Breast epithelium (tissue), 4 donors: ENCODE data around the gene ARID4B. TPM values are rescaled to one million over a fixed set of nuclear protein-coding genes. Genes with fewer than 3 reads are reported as not detected.

Experiments
- DNase-seq, 2 donors: peaks; one replicate each; pipeline ENCODE4 v3.0.0-alpha.2; 2019; ENCODE audit warnings: low spot score in 2 of 2
- H3K27ac ChIP-seq, 2 donors: fragments of 200-600 bp; sonication (generic) in 1 of 2; one replicate each; pipeline ENCODE4 v1.5.1; 2016 to 2019; ENCODE audit warnings: mild to moderate bottlenecking in 1 of 2
- H3K27me3 ChIP-seq, 2 donors: fragments of 200-600 bp; sonication (generic) in 1 of 2; one replicate each; pipeline versions ENCODE4 v1.5.1 to v1.6.0; 2017 to 2019; ENCODE audit warnings: control low read depth in 1 of 2, mild to moderate bottlenecking in 1 of 2
- H3K36me3 ChIP-seq: fragments of 200-600 bp; one replicate; pipeline ENCODE4 v1.5.1; 2019
- H3K4me1 ChIP-seq, 2 donors: fragments of 200-600 bp; sonication (generic); one replicate each; pipeline ENCODE4 v1.5.1; 2016 to 2019; ENCODE audit warnings: control low read depth in 1 of 2
- H3K4me3 ChIP-seq, 3 donors: fragments of 200-600 bp; sonication (generic); 1 replicate in 2 of 3; 2 replicates in 1 of 3; pipeline ENCODE4 v1.5.1; 2016 to 2019; ENCODE audit warnings: mild to moderate bottlenecking in 3 of 3, moderate library complexity in 2 of 3
- H3K9me3 ChIP-seq, 2 donors: fragments of 200-600 bp; sonication (generic) in 1 of 2; one replicate each; pipeline ENCODE4 v1.5.1; 2016 to 2019; ENCODE audit warnings: control low read depth in 1 of 2
- POLR2A ChIP-seq: fragments of 450-650 bp; IDR thresholded peaks from one replicate; pipeline ENCODE4 v1.6.1; 2016; ENCODE audit warnings: antibody characterized with exemption, mild to moderate bottlenecking, moderate library complexity
- POLR2AphosphoS5 ChIP-seq, 3 donors: sonication (generic); formaldehyde crosslinking; IDR thresholded peaks; one replicate each; pipeline ENCODE4 v1.6.1; 2017; ENCODE audit warnings: antibody characterized with exemption in 3 of 3
- intact Hi-C: fragments of 100-400 bp; cut with DNase I; formaldehyde crosslinking; loops from one replicate; pipeline ENCODE4 v1.15.1; 2023; ENCODE audit warnings: low total_unique reads
- total RNA-seq, 3 donors: library from RNA; depleted of rRNA; stranded (reverse); fragments of >200 nt; gene quantifications; one replicate each; pipeline ENCODE4 v1.1.0, GENCODE V29; 2016
- TF ChIP-seq, protein P1 (sequence below), 3 donors: fragments of 450-650 bp; IDR thresholded peaks; one replicate each; pipeline ENCODE4 v1.5.1; 2016 to 2017; ENCODE audit warnings: antibody characterized with exemption in 3 of 3, mild to moderate bottlenecking in 3 of 3, moderate library complexity in 3 of 3

ARID4B gene
- total RNA-seq, 3 donors from 2014 or later: 34.4 to 91.6 (median 76.7) TPM

DNA sequence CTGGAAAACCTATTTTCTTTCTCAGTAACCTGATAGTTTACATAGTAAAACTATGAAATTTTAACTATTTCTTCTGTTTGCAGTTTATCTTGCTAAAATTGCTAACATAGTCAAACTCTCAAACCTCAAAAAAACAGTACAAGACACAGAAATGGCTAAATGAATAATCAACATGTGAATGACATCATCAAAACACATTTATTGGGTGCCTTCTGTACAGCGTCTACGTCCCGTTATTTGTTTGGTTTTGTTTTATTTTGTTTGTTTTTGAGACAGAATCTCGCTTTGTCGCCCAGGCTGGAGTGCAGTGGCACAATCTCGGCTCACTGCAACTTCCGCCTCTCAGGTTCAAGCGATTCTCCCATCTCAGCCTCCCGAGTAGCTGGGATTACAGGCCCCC lies 178.2 kb downstream of the ARID4B start:
- Histone ChIP-seq H3K4me3 (no peak overlapping the region), H3K9me3 (no peaks in the 10 kb centered on the region), H3K4me1 (no peaks in the 10 kb centered on the region), H3K27me3 (no peaks in the 10 kb centered on the region), H3K36me3 (peaks cover 4% of the 10 kb centered on the region), H3K27ac (no peak overlapping the region)
- TF ChIP-seq POLR2AphosphoS5 (IDR thresholded peaks at IDR 0.05) (no peak), POLR2A (no peak)
- TF ChIP-seq, protein P1, sequence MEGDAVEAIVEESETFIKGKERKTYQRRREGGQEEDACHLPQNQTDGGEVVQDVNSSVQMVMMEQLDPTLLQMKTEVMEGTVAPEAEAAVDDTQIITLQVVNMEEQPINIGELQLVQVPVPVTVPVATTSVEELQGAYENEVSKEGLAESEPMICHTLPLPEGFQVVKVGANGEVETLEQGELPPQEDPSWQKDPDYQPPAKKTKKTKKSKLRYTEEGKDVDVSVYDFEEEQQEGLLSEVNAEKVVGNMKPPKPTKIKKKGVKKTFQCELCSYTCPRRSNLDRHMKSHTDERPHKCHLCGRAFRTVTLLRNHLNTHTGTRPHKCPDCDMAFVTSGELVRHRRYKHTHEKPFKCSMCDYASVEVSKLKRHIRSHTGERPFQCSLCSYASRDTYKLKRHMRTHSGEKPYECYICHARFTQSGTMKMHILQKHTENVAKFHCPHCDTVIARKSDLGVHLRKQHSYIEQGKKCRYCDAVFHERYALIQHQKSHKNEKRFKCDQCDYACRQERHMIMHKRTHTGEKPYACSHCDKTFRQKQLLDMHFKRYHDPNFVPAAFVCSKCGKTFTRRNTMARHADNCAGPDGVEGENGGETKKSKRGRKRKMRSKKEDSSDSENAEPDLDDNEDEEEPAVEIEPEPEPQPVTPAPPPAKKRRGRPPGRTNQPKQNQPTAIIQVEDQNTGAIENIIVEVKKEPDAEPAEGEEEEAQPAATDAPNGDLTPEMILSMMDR (IDR thresholded peaks at IDR 0.05): no peak
- DNase-seq: no peak
- intact Hi-C loops: no loop called here

DNA sequence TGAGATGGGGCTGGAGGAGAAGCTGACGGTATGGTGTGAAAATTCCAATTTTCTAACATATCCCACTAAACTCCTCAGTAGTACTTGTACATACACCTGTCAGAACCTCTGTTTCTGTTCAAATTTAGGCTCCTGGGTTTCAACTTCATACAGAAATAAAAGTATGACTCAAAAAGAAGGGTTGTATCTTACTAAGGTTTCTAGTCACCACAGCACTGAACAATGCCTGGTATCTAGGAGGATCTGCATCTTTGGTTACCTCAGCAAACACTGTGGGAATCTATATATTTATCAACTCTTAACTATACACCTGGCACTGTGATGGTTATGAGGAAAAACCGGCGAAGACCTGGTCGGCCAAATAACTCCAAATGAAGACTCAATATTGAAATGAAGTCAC lies 180.7 kb downstream of the ARID4B start:
- TF ChIP-seq POLR2A: no peak
- TF ChIP-seq, protein P1 (IDR thresholded peaks at IDR 0.05): no peak
- intact Hi-C loops: no loop called here
- no peaks in the 10 kb centered on the region for H3K27me3 ChIP-seq
- no peak for DNase-seq
- H3K9me3 ChIP-seq: no peaks in the 10 kb centered on the region
- H3K36me3 ChIP-seq: peaks cover 4% of the 10 kb centered on the region
- no peak overlapping the region for H3K4me3 ChIP-seq
- H3K27ac ChIP-seq: no peak overlapping the region
- H3K4me1 ChIP-seq: no peaks in the 10 kb centered on the region

DNA sequence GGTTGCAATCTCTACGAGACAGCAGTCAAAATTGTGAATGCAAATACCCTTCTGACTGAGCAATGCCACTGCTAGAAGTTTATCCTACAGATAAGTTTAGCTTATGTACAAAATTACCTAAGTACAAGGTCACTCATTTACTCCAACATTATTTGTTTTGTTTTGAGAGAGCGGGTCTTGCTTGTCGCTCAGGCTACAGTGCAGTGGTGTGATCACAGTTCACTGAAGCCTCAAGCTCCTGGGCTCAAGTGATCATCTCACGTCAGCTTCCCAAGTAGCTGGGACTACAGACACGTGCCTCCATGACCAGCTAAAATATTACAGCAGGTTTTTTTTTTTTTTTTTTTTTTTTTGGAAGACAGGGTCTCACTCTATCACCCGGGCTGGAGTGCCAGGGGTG lies 182.3 kb downstream of the ARID4B start:
- TF ChIP-seq POLR2A: no peak
- TF ChIP-seq, protein P1 (IDR thresholded peaks at IDR 0.05): no peak
- TF ChIP-seq POLR2AphosphoS5 (IDR thresholded peaks at IDR 0.05): no peak
- H3K27me3 ChIP-seq: no peaks in the 10 kb centered on the region
- no peaks in the 10 kb centered on the region for H3K4me1 ChIP-seq
- H3K27ac ChIP-seq: no peak overlapping the region
- no peaks in the 10 kb centered on the region for H3K9me3 ChIP-seq
- H3K4me3 ChIP-seq: no peak overlapping the region
- H3K36me3 ChIP-seq: peaks cover 4% of the 10 kb centered on the region
- DNase-seq: no peak
- intact Hi-C loops: no loop called here

DNA sequence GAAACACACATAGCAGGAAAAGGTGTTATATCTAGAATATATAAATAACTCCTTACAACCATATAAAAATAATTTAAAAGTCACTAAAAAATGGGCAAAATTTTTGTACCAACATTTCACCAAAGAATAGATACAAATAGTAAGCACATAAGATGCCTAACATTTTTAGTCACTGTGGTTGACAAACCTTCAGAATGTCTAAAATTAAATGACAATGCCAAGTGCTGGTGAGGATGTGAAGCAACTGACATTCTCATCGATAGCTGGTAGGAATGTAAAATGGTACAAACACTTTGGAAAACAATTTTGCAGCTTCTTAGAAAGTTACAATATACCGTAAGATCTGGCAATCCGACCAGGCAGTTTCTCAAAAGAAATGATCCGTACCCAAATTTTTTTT lies 185.0 kb downstream of the ARID4B start:
- intact Hi-C loops: no loop called here
- peaks cover 4% of the 10 kb centered on the region for H3K36me3 ChIP-seq
- H3K9me3 ChIP-seq: no peaks in the 10 kb centered on the region

DNA sequence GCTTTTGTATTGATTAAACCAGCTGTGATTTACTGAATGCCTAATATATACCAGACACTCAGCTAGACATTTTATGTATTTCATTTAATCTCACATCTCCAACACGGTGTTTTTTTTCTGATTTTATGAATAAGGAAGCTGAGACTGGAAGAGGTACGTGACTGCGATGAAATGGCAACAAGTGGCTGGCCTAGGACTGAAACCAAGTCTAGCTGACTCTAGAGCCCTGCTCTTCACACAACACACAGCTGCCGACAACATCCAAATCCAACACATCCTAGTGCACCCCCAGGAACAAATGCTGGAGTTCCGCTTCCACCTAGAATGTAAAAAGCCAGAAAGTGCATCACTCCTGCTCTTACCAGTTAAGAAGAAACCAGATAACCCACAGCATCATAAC lies 188.7 kb downstream of the ARID4B start:
- Histone ChIP-seq H3K27ac (no peak overlapping the region), H3K4me1 (no peaks in the 10 kb centered on the region), H3K27me3 (no peaks in the 10 kb centered on the region), H3K36me3 (no peaks in the 10 kb centered on the region), H3K4me3 (no peak overlapping the region), H3K9me3 (no peaks in the 10 kb centered on the region)
- intact Hi-C loops: no loop called here
- TF ChIP-seq, protein P1 (IDR thresholded peaks at IDR 0.05): no peak
- TF ChIP-seq POLR2AphosphoS5 (IDR thresholded peaks at IDR 0.05): no peak
- TF ChIP-seq POLR2A: no peak
- DNase-seq: no peak

More for the DNA sequence above, 185.0 kb downstream of the ARID4B start:
- Histone ChIP-seq H3K27ac (no peak overlapping the region), H3K4me3 (no peak overlapping the region), H3K27me3 (no peaks in the 10 kb centered on the region), H3K4me1 (no peaks in the 10 kb centered on the region)
- DNase-seq: no peak
- TF ChIP-seq, protein P1 (IDR thresholded peaks at IDR 0.05): no peak
- TF ChIP-seq POLR2AphosphoS5 (IDR thresholded peaks at IDR 0.05): no peak
- no peak for TF ChIP-seq POLR2A
